Adrenal gland (tissue), 12 donors: ENCODE data around the gene SYNDIG1. TPM values are rescaled to one million over a fixed set of nuclear protein-coding genes. Genes with fewer than 3 reads are reported as not detected.

Experiments
- DNase-seq, 7 donors: peaks; one replicate each; pipeline ENCODE4 v3.0.0-alpha.2; 2019 to 2020
- H3K27ac ChIP-seq, 5 donors: fragments of 200-600 bp; sonication (generic) in 4 of 5; 1 replicate in 3 of 5; 2 replicates in 2 of 5; pipeline versions ENCODE4 v1.5.1 to v1.8.0; 2016 to 2020; ENCODE audit warnings: mild to moderate bottlenecking in 1 of 5
- H3K27me3 ChIP-seq: fragments of 200-600 bp; 2 replicates; pipeline ENCODE4 v1.8.0; 2021
- H3K36me3 ChIP-seq, 2 donors: fragments of 200-600 bp; replicated peaks in 1 of 2; 1 replicate in 1 of 2; 2 replicates in 1 of 2; pipeline versions ENCODE4 v1.5.1 to v1.8.0; 2018 to 2022
- H3K4me1 ChIP-seq, 2 donors: fragments of 200-600 bp; replicated peaks in 1 of 2; 1 replicate in 1 of 2; 2 replicates in 1 of 2; pipeline versions ENCODE4 v1.5.1 to v1.8.0; 2018 to 2021
- H3K4me3 ChIP-seq, 4 donors: fragments of 200-600 bp; sonication (generic) in 3 of 4; one replicate each; pipeline ENCODE4 v1.5.1; 2016 to 2018
- H3K9me3 ChIP-seq, 3 donors: fragments of 200-600 bp; sonication (generic) in 1 of 3; replicated peaks in 1 of 3; 1 replicate in 2 of 3; 2 replicates in 1 of 3; pipeline versions ENCODE4 v1.5.1 to v1.8.0; 2016 to 2021
- CTCF ChIP-seq, 6 experiments: fragments of 450-650 bp in 4 of 6; fragments of 200-600 bp in 2 of 6; sonication (generic) in 1 of 6; IDR thresholded peaks; 1 replicate in 5 of 6; 2 replicates in 1 of 6; pipeline versions ENCODE4 v1.5.1 to v1.8.0; 2016 to 2021; ENCODE audit warnings: antibody characterized with exemption in 6 of 6, mild to moderate bottlenecking in 2 of 6, moderate library complexity in 1 of 6
- POLR2A ChIP-seq, 2 donors: fragments of 450-650 bp; IDR thresholded peaks; one replicate each; pipeline ENCODE4 v1.6.1; 2017; ENCODE audit warnings: antibody characterized with exemption in 2 of 2, mild to moderate bottlenecking in 2 of 2, moderate library complexity in 1 of 2
- WGBS, 4 donors: extraction: QIAGEN DNeasy Blood & Tissue Kit in 2 of 4; methylation state at CpG; one replicate each; pipeline versions ENCODE4 v1.1.5 to v1.1.7; 2013 to 2017; 5-methylcytosine and 5-hydroxymethylcytosine counted together
- intact Hi-C, 2 donors: fragments of 100-400 bp; cut with DNase I; formaldehyde crosslinking; loops; one replicate each; pipeline versions ENCODE4 v1.14.1 to v1.15.0; 2022 to 2023
- polyA plus RNA-seq, 3 donors: library from polyadenylated mRNA; stranded (reverse); fragments of 200-250 nt in 2 of 3; fragments of 350-450 nt in 1 of 3; fragmentation: Illumina TruSeq in 1 of 3; extraction: RNeasy Lipid Tissue Mini Kit (QIAGEN cat#74804) in 1 of 3; gene quantifications; one replicate each; pipeline ENCODE4 v1.2.3, GENCODE V29; 2013 to 2014
- total RNA-seq, 9 donors: library from RNA; depleted of rRNA in 4 of 9; stranded (reverse); fragments of >200 nt in 4 of 9; fragments of 120-200 nt in 1 of 9; fragmentation: NEBNext Ultra II Directional in 1 of 9; extraction: Animal tissue kit (Norgen Biotek cat#: 25700) in 1 of 9; gene quantifications; one replicate each; pipeline versions ENCODE4 v1.1.0 to v1.2.4, GENCODE V29; 2013 to 2023
- donor health status: healthy with polysubstance abuse.
- donor health status: Bipolar disorder and iron deficiency.
- donor health status: DM: yes; HTN: yes; CAD: no.
- donor health status: DM: no; HTN: no; CAD: no.
- donor health status: DM: no; HTN: no; CAD: no.
- donor health status: DM: yes; HTN: yes; CAD: no.

The SYNDIG1 gene
- total and polyA plus RNA-seq, 12 donors: 0.26 to 3.6 (median 0.76) TPM

DNA sequence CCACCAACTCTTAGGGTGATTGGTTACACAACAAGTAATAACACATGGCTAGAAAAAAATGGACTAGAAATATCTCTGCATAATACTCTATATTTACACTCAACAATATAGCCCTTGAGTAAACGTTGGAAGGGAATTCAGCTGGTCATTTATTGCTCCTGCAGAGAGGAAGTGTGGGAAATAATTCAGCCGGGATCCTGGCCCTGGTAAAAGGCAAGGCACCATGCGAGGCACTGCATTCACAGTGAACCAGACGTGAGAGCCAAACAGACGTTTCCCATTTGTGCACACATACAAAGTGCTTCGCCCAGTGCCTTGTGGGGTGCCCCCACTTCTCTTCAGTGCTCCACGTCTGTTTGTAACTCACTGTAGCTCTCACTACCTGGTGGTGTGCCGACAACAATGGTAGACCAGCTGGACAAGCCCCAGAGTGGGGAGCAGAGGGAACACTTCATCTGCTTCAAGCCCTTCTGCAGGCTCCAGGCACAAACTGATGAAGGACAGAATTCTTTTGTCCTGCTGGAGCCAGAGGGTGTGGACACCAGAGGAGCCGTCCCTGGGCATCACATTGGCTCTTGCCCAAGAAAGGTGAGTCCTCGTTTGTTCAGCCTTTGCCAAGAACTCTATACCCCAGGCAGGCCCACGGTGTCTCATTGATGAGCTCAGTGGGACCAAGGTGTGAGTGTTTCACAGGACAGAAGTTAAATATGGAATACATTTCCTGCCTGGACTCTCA lies 18.8 kb downstream of the SYNDIG1 start:
- TF ChIP-seq CTCF (IDR thresholded peaks at IDR 0.05) (no peak), POLR2A (IDR thresholded peaks at IDR 0.05) (no peak)
- DNase-seq: peak in 1 of 7 donors; percentile 29
- WGBS, 4 donors: 66 to 75% (median 70%) methylated on average over 9 to 11 of the region's 11 CpGs
- Histone ChIP-seq H3K27ac (no peak overlapping the region), H3K9me3 (no peaks in the 10 kb centered on the region), H3K36me3 (no peaks in the 10 kb centered on the region), H3K4me1 (no peaks in the 10 kb centered on the region), H3K4me3 (no peak overlapping the region), H3K27me3 (no peaks in the 10 kb centered on the region)
- intact Hi-C loops: no loop called here

GRCh38 chr20:24488800-24489175 lies 19.4 kb downstream of the SYNDIG1 start:
- peak in 1 of 7 donors; percentile 0 for DNase-seq
- no peaks in the 10 kb centered on the region for H3K27me3 ChIP-seq
- TF ChIP-seq CTCF (IDR thresholded peaks at IDR 0.05) (no peak), POLR2A (IDR thresholded peaks at IDR 0.05) (no peak)
- 91 to 94% (median 93%) methylated on average over 6 of the region's 6 CpGs for WGBS, 4 donors
- H3K4me1 ChIP-seq: no peaks in the 10 kb centered on the region
- H3K36me3 ChIP-seq: no peaks in the 10 kb centered on the region
- intact Hi-C loops: no loop called here
- no peak overlapping the region for H3K27ac ChIP-seq
- H3K4me3 ChIP-seq: no peak overlapping the region
- no peaks in the 10 kb centered on the region for H3K9me3 ChIP-seq

DNA sequence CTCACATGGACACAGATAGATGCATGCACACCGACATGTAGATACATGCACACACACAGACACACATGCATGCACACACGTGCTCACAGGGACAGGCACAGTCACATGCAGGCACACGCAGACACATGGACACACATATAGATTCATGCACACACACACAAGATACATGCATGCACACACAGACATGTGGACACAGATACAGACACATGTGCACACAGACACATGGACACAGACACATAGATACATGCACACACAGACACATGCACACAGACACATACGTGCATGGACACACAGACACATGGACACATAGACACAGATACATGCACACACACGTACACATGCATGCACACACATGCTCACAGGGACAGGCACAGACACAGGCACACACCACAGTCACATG lies 19.8 kb downstream of the SYNDIG1 start:
- WGBS, 4 donors: 82 to 93% (median 90%) methylated on average over 3 to 5 of the region's 5 CpGs
- TF ChIP-seq POLR2A (IDR thresholded peaks at IDR 0.05) (no peak), CTCF (IDR thresholded peaks at IDR 0.05) (no peak)
- Histone ChIP-seq H3K27me3 (no peaks in the 10 kb centered on the region), H3K9me3 (no peaks in the 10 kb centered on the region), H3K4me3 (no peak overlapping the region), H3K27ac (no peak overlapping the region), H3K36me3 (no peaks in the 10 kb centered on the region), H3K4me1 (no peaks in the 10 kb centered on the region)
- intact Hi-C loops: no loop called here
- peak in 1 of 7 donors; percentile 9 for DNase-seq

GRCh38 chr20:24489631-24490260 lies 20.3 kb downstream of the SYNDIG1 start:
- Histone ChIP-seq H3K9me3 (no peaks in the 10 kb centered on the region), H3K4me3 (no peak overlapping the region), H3K27ac (no peak overlapping the region), H3K27me3 (no peaks in the 10 kb centered on the region), H3K36me3 (no peaks in the 10 kb centered on the region), H3K4me1 (no peaks in the 10 kb centered on the region)
- 72 to 94% (median 76%) methylated on average over 4 to 9 of the region's 9 CpGs for WGBS, 4 donors
- DNase-seq: no peak
- intact Hi-C loops: no loop called here
- TF ChIP-seq POLR2A (IDR thresholded peaks at IDR 0.05) (no peak), CTCF (IDR thresholded peaks at IDR 0.05) (no peak)
